ENCODE results near the gene LPP. TPM values are rescaled to one million over a fixed set of nuclear protein-coding genes. Genes with fewer than 3 reads are reported as not detected.

The LPP gene
- total RNA-seq, 1 experiment from 2014 or later = 20.4 TPM

DNA sequence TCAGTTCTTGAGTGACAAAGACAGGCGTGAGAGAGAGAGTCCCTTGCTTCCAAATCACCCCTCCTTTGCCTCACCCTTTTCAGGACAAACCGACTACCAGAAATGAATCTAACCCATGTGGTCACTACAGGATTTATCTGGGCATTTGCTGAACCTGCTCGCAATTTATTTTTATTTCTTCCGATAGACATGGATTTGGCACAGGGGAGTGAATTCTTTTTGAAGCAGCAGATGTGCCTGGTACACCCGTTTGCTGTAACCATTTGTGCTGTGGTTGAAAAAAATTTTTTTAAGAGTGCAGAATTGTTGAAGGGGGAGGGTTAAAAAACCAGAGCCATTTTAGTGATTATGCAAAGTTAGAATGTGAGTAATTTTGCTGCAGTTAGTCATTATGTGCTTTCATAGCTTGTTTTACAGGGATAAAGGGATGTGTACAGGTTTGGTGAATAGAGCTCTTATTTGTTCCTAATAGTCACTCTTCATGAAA, 442.0 kb downstream of the LPP start:
- ATAC-seq (peak; percentile 83), DNase-seq (peak; percentile 84)
- intact Hi-C loops (cut with micrococcal nuclease) = no loop called here
- CTCF ChIA-PET = interaction anchor here (0.6 to 1.0 kb wide), 3 partner anchors 125 to 1500 kb away, joined by 3 to 8 read pairs (median 3); no protein-coding TSS in a partner anchor
- Histone ChIP-seq H3K9me2 (replicated peaks; ENCODE audit: low read length) (no peaks in the 10 kb centered on the region), H2AFZ (ENCODE audit: low read length) (peak overlapping the region; percentile 54), H3K4me2 (ENCODE audit: low read length) (peak overlapping the region; percentile 70), H3K27ac (ENCODE audit: low read length) (peak overlapping the region; percentile 70), H3F3A (ENCODE audit: low read length, unreplicated experiment) (no peaks in the 10 kb centered on the region), H3K9ac (ENCODE audit: low read length) (peak overlapping the region; percentile 15; the same call in 1 of the 2 replicates), H3K79me2 (ENCODE audit: low read length) (no peaks in the 10 kb centered on the region), H3K9me3 (ENCODE audit: low read length) (no peaks in the 10 kb centered on the region), H3K4me3 (ENCODE audit: low read length) (peak overlapping the region; percentile 34), H3K4me1 (ENCODE audit: insufficient read depth, low read length) (peaks cover 38% of the 10 kb centered on the region), H3K36me3 (ENCODE audit: low read depth, low read length) (no peaks in the 10 kb centered on the region), H3K27me3 (ENCODE audit: low read length) (no peaks in the 10 kb centered on the region), H4K20me1 (ENCODE audit: low read length) (no peaks in the 10 kb centered on the region)
- TF ChIP-seq, protein P1, sequence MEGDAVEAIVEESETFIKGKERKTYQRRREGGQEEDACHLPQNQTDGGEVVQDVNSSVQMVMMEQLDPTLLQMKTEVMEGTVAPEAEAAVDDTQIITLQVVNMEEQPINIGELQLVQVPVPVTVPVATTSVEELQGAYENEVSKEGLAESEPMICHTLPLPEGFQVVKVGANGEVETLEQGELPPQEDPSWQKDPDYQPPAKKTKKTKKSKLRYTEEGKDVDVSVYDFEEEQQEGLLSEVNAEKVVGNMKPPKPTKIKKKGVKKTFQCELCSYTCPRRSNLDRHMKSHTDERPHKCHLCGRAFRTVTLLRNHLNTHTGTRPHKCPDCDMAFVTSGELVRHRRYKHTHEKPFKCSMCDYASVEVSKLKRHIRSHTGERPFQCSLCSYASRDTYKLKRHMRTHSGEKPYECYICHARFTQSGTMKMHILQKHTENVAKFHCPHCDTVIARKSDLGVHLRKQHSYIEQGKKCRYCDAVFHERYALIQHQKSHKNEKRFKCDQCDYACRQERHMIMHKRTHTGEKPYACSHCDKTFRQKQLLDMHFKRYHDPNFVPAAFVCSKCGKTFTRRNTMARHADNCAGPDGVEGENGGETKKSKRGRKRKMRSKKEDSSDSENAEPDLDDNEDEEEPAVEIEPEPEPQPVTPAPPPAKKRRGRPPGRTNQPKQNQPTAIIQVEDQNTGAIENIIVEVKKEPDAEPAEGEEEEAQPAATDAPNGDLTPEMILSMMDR (conservative IDR thresholded peaks at IDR 0.05; ENCODE audit: low read depth, low read length) = no peak
- no peak for TF ChIP-seq EZH2 (IDR thresholded peaks at IDR 0.05; ENCODE audit: low read length, unreplicated experiment)
- TF ChIP-seq EZH2phosphoT487 (IDR thresholded peaks at IDR 0.05; ENCODE audit: borderline replicate concordance, low read length) = no peak
- BruUV-seq (replicated peaks) = no TSS peak
- POLR2A ChIA-PET (ENCODE audit: unreplicated experiment) = interaction anchor here (0.6 kb wide), 2 partner anchors 8 to 72 kb away, joined by 3 to 4 read pairs; no protein-coding TSS in a partner anchor

DNA sequence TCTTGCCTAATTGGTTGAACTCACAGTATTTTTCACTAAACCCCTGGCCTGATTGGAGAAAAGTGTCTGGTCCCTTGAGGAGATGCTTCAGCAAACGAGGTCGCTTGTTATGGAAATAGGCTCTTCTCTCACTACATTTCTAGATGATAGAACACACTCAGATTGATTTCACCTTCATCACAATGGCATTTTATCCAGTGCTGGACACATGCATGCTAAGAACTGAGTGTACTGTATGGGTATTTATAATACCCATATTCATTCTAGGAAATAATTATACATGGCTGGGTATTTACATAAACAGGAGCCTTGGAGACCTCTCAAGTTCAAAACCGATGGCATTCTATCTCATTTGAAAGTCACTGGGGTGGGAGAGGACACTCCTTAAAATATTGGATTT, 444.9 kb downstream of the LPP start:
- CTCF ChIA-PET = no interaction called here
- BruUV-seq (replicated peaks) = no TSS peak
- no peak overlapping the region for H2AFZ ChIP-seq (ENCODE audit: low read length)
- H3K9me2 ChIP-seq (replicated peaks; ENCODE audit: low read length) = no peaks in the 10 kb centered on the region
- TF ChIP-seq EZH2phosphoT487 (IDR thresholded peaks at IDR 0.05; ENCODE audit: borderline replicate concordance, low read length) = no peak
- TF ChIP-seq, protein P1 (conservative IDR thresholded peaks at IDR 0.05; ENCODE audit: low read depth, low read length) = no peak
- H3K9ac ChIP-seq (ENCODE audit: low read length) = no peak overlapping the region
- H3K9me3 ChIP-seq (ENCODE audit: low read length) = no peaks in the 10 kb centered on the region
- H3F3A ChIP-seq (ENCODE audit: low read length, unreplicated experiment) = no peaks in the 10 kb centered on the region
- intact Hi-C loops (cut with micrococcal nuclease) = no loop called here
- POLR2A ChIA-PET (ENCODE audit: unreplicated experiment) = no interaction called here
- H4K20me1 ChIP-seq (ENCODE audit: low read length) = no peaks in the 10 kb centered on the region
- DNase-seq (no peak), ATAC-seq (no peak)
- H3K4me1 ChIP-seq (ENCODE audit: insufficient read depth, low read length) = peaks cover 35% of the 10 kb centered on the region
- no peaks in the 10 kb centered on the region for H3K36me3 ChIP-seq (ENCODE audit: low read depth, low read length)
- H3K27me3 ChIP-seq (ENCODE audit: low read length) = no peaks in the 10 kb centered on the region
- H3K27ac ChIP-seq (ENCODE audit: low read length) = no peak overlapping the region
- no peaks in the 10 kb centered on the region for H3K79me2 ChIP-seq (ENCODE audit: low read length)
- H3K4me3 ChIP-seq (ENCODE audit: low read length) = no peak overlapping the region
- no peak overlapping the region for H3K4me2 ChIP-seq (ENCODE audit: low read length)

DNA sequence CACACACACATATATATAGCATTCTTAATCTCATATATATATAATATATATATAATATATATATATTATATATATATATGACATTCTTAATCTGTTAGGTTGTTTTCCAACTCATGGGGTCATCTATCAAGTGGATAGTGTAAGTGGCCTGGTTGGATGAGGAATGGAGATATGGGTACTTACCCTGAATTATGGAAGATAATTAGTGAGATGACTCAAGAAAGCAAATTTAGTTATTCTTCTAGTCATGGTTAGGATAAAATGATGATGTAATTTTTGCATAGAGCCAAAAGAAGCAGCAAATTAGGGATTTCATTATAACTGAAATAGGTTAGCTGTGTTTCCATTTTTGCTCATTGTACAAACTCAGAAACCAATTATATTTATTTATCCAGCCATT, 448.2 kb downstream of the LPP start:
- Histone ChIP-seq H3K9me2 (replicated peaks; ENCODE audit: low read length) (no peaks in the 10 kb centered on the region), H2AFZ (ENCODE audit: low read length) (no peak overlapping the region), H3F3A (ENCODE audit: low read length, unreplicated experiment) (no peaks in the 10 kb centered on the region), H3K9me3 (ENCODE audit: low read length) (no peaks in the 10 kb centered on the region), H3K4me1 (ENCODE audit: insufficient read depth, low read length) (peaks cover 3% of the 10 kb centered on the region), H3K36me3 (ENCODE audit: low read depth, low read length) (no peaks in the 10 kb centered on the region), H3K79me2 (ENCODE audit: low read length) (no peaks in the 10 kb centered on the region), H3K27me3 (ENCODE audit: low read length) (no peaks in the 10 kb centered on the region), H4K20me1 (ENCODE audit: low read length) (no peaks in the 10 kb centered on the region), H3K4me3 (ENCODE audit: low read length) (no peak overlapping the region), H3K27ac (ENCODE audit: low read length) (no peak overlapping the region), H3K4me2 (ENCODE audit: low read length) (no peak overlapping the region), H3K9ac (ENCODE audit: low read length) (no peak overlapping the region)
- no peak for DNase-seq
- POLR2A ChIA-PET (ENCODE audit: unreplicated experiment) = interaction anchor here (0.7 kb wide), 1 partner anchor 8 kb away, joined by 8 read pairs; no protein-coding TSS in a partner anchor
- CTCF ChIA-PET = interaction anchor here (0.6 kb wide), 1 partner anchor 862 kb away, joined by 4 read pairs; no protein-coding TSS in a partner anchor
- intact Hi-C loops (cut with micrococcal nuclease) = no loop called here
- no peak for ATAC-seq
- BruUV-seq (replicated peaks) = no TSS peak
- no peak for TF ChIP-seq EZH2phosphoT487 (IDR thresholded peaks at IDR 0.05; ENCODE audit: borderline replicate concordance, low read length)
- TF ChIP-seq, protein P1 (conservative IDR thresholded peaks at IDR 0.05; ENCODE audit: low read depth, low read length) = no peak

Data from PC-3 (cell line).